GM12878 (cell line): ENCODE results near the gene TRERF1. TPM values are rescaled to one million over a fixed set of nuclear protein-coding genes. Genes with fewer than 3 reads are reported as not detected.

Experiments used
- ATF7 ChIP-seq: fragments of 450-650 bp; IDR thresholded peaks from 2 replicates; pipeline ENCODE4 v1.6.1; 2016; ENCODE audit warnings: low read depth, mild to moderate bottlenecking
- BRCA1 ChIP-seq: IDR thresholded peaks from 2 replicates; pipeline ENCODE4 v1.6.1; 2011; ENCODE audit warnings: low read depth, low read length, improper control_type of control experiment
- CEBPZ ChIP-seq: fragments of 150-350 bp; IDR thresholded peaks from 2 replicates; pipeline ENCODE4 v1.6.1; 2016; ENCODE audit warnings: low read depth, low read length
- CTCF ChIP-seq, 3 experiments: IDR thresholded peaks in 2 of 3; conservative IDR thresholded peaks in 1 of 3; 2 replicates each; pipeline ENCODE4 v1.5.1; 2011; ENCODE audit warnings: low read depth in 3 of 3, low read length in 3 of 3, mild to moderate bottlenecking in 3 of 3, control low read depth in 2 of 3, moderate library complexity in 2 of 3, inconsistent platforms in 1 of 3, mixed read lengths in 1 of 3; ENCODE audit not compliant: control insufficient read depth in 2 of 3, insufficient read depth in 1 of 3; ENCODE audit errors: extremely low read depth in 1 of 3
- E2F8 ChIP-seq: fragments of 450-650 bp; IDR thresholded peaks from 2 replicates; pipeline ENCODE4 v1.6.1; 2018; ENCODE audit warnings: mild to moderate bottlenecking, low read depth, moderate library complexity; ENCODE audit not compliant: partially characterized antibody
- ETV6 ChIP-seq, 2 experiments: fragments of 450-650 bp in 1 of 2; IDR thresholded peaks in 1 of 2; conservative IDR thresholded peaks in 1 of 2; 2 replicates each; pipeline ENCODE4 v1.6.1; 2014; ENCODE audit warnings: antibody characterized with exemption in 1 of 2, borderline replicate concordance in 1 of 2, low read depth in 1 of 2, mild to moderate bottlenecking in 1 of 2, moderate library complexity in 1 of 2
- IKZF1 ChIP-seq: fragments of 450-650 bp; conservative IDR thresholded peaks from 2 replicates; pipeline ENCODE4 v1.6.1; 2017; ENCODE audit warnings: antibody characterized with exemption, mild to moderate bottlenecking
- JUNB ChIP-seq: IDR thresholded peaks from 2 replicates; pipeline ENCODE4 v1.6.1; 2016; ENCODE audit warnings: antibody characterized with exemption, mild to moderate bottlenecking
- NBN ChIP-seq: fragments of 450-650 bp; IDR thresholded peaks from 2 replicates; pipeline ENCODE4 v1.6.1; 2016
- PRDM15 ChIP-seq: fragments of 450-650 bp; formaldehyde crosslinking; IDR thresholded peaks from 2 replicates; pipeline ENCODE4 v1.4.0; 2020; ENCODE audit warnings: mild to moderate bottlenecking, moderate library complexity
- SKIL ChIP-seq: fragments of 450-650 bp; IDR thresholded peaks from 2 replicates; pipeline ENCODE4 v1.6.1; 2017; ENCODE audit warnings: mild to moderate bottlenecking, low read depth, inconsistent platforms; ENCODE audit not compliant: poor library complexity, severe bottlenecking
- SP1 ChIP-seq: IDR thresholded peaks from one replicate; pipeline ENCODE4 v1.6.1; 2011; ENCODE audit warnings: low read depth, low read length
- ZZZ3 ChIP-seq: IDR thresholded peaks from 2 replicates; pipeline ENCODE4 v1.6.1; 2011; ENCODE audit warnings: low read depth; ENCODE audit not compliant: control insufficient read depth, insufficient read length
- polyA plus RNA-seq, 11 experiments: library from polyadenylated mRNA; depleted of rRNA in 4 of 11; unstranded in 6 of 11; stranded (reverse) in 5 of 11; fragments of >200 nt; fragmentation: Nextera tagmentation in 4 of 11; fragmentation: Illumina TruSeq in 1 of 11; extraction: Ambion mirVana in 4 of 11; extraction: Trizol in 1 of 11; gene quantifications; 1 replicate in 1 of 11; 2 replicates in 10 of 11; pipeline versions ENCODE4 v1.2.1 to v1.2.3, GENCODE V29; 2011 to 2016; ENCODE audit warnings: inconsistent platforms in 2 of 11, missing spikeins in 2 of 11, low read depth in 1 of 11
- total RNA-seq, 4 experiments: library from RNA; depleted of rRNA in 3 of 4; stranded (reverse); fragments of >200 nt in 3 of 4; fragmentation: Illumina TruSeq in 1 of 4; extraction: Trizol in 1 of 4; gene quantifications; 2 replicates each; pipeline versions ENCODE4 v1.2.1 to v1.2.3, GENCODE V29; 2013 to 2021

The TRERF1 gene
- total and polyA plus RNA-seq, 10 of the 15 experiments (the other 5 are each of a cell fraction or from before 2014, with no cell fraction given), result 2.2 to 19.4 (median 7.2) TPM

GRCh38 chr6:42428326-42429041, 23.2 kb downstream of the TRERF1 start (continued):
- TF ChIP-seq CTCF (IDR thresholded peaks at IDR 0.05 in 2 of 3, conservative IDR thresholded peaks at IDR 0.05 in 1 of 3; ENCODE audit: control insufficient read depth in 2 of 3, extremely low read depth in 1 of 3, insufficient read depth in 1 of 3, low read depth in 3 of 3, low read length in 3 of 3) (no peak), SKIL (no peak), IKZF1 (peak; percentile 45; the same call in 1 of the 2 replicates), NBN (0 out of 2 replicates have a peak, but pooled peaks have one; percentile 31), BRCA1 (no peak), SP1 (no peak), JUNB (no peak), CEBPZ (no peak), ZZZ3 (no peak), E2F8 (no peak), ETV6 (conservative IDR thresholded peaks at IDR 0.05 in 1 of 2, IDR thresholded peaks at IDR 0.05 in 1 of 2; ENCODE audit: borderline replicate concordance in 1 of 2, low read depth in 1 of 2) (no peak; a peak in 1 of 4 replicates), ATF7 (peak; percentile 69), PRDM15 (CRISPR knock-in tag) (no peak)
